H4 (cell line): ENCODE results near the gene CCR6. TPM values are rescaled to one million over a fixed set of nuclear protein-coding genes. Genes with fewer than 3 reads are reported as not detected.

Source experiments
- DNase-seq: peaks from one replicate; pipeline ENCODE4 v3.0.0-alpha.2; 2015; ENCODE audit warnings: low spot score
- total RNA-seq: library from RNA; depleted of rRNA; stranded (reverse); fragments of >200 nt; shearing (Covaris generic); gene quantifications from 2 replicates; pipeline ENCODE4 v1.2.3, GENCODE V29; 2014

CCR6 gene
- total RNA-seq, 1 experiment from 2014 or later, result not detected

- no peak for DNase-seq
These were observed 3.0 kb upstream of the CCR6 start for GRCh38 chr6:167119670-167120582.

GRCh38 chr6:167120583-167120903 lies 2.4 kb upstream of the CCR6 start:
- DNase-seq, result no peak

- no peak for DNase-seq
These were observed 1.5 kb upstream of the CCR6 start for GRCh38 chr6:167121335-167121841.

- no peak for DNase-seq
These were observed 662 bp upstream of the CCR6 start for GRCh38 chr6:167122041-167122826.

GRCh38 chr6:167124753-167125152 lies 1.9 kb downstream of the CCR6 start:
- DNase-seq, result no peak

GRCh38 chr6:167125410-167125809 lies 2.5 kb downstream of the CCR6 start:
- no peak for DNase-seq

GRCh38 chr6:167125855-167126349 lies 3.0 kb downstream of the CCR6 start:
- no peak for DNase-seq

GRCh38 chr6:167127785-167128531 lies 5.1 kb downstream of the CCR6 start:
- no peak for DNase-seq

GRCh38 chr6:167129159-167129558 lies 6.3 kb downstream of the CCR6 start:
- DNase-seq, result no peak

- no peak for DNase-seq
These were observed 6.7 kb downstream of the CCR6 start for GRCh38 chr6:167129562-167129961.

- DNase-seq, result no peak
These were observed 7.2 kb downstream of the CCR6 start for GRCh38 chr6:167130008-167130677.

- peak; percentile 61 for DNase-seq
These were observed 8.1 kb downstream of the CCR6 start for GRCh38 chr6:167130712-167131684.

GRCh38 chr6:167134448-167135328 lies 11.8 kb downstream of the CCR6 start:
- DNase-seq, result no peak

- no peak for DNase-seq
These were observed 13.5 kb downstream of the CCR6 start for GRCh38 chr6:167136376-167136775.

GRCh38 chr6:167137081-167137480 lies 14.2 kb downstream of the CCR6 start:
- DNase-seq, result no peak

- no peak for DNase-seq
These were observed 15.0 kb downstream of the CCR6 start for GRCh38 chr6:167137881-167138280.

GRCh38 chr6:167139761-167140160 lies 16.9 kb downstream of the CCR6 start:
- no peak for DNase-seq

- DNase-seq, result no peak
These were observed 17.9 kb downstream of the CCR6 start for GRCh38 chr6:167140589-167141474.
